ENCODE results near the gene RGS7. TPM values are rescaled to one million over a fixed set of nuclear protein-coding genes. Genes with fewer than 3 reads are reported as not detected.

The RGS7 gene
- polyA plus RNA-seq, 1 donor (not counting 4 experiments of a cell fraction or from before 2014, with no cell fraction given) = not detected

DNA sequence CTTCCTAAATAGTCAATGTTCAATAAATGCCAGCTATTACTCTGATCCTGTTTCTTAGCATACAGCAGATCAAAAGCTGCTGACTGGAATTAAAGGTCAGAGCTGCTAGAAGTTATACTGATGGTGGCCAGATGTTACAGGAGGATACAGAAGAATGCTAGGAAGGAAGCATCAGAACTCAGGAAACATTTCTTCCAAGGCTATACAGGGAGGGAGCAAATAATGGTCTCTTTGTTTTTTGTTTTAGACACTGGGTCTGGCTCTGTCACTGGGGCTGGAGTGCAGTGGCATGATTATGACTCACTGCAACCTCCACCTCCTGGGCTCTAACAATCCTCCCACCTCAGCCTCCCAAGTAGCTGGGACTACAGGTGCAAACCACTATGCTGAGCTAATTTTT, 175.5 kb downstream of the RGS7 start:
- TF ChIP-seq, protein P1, sequence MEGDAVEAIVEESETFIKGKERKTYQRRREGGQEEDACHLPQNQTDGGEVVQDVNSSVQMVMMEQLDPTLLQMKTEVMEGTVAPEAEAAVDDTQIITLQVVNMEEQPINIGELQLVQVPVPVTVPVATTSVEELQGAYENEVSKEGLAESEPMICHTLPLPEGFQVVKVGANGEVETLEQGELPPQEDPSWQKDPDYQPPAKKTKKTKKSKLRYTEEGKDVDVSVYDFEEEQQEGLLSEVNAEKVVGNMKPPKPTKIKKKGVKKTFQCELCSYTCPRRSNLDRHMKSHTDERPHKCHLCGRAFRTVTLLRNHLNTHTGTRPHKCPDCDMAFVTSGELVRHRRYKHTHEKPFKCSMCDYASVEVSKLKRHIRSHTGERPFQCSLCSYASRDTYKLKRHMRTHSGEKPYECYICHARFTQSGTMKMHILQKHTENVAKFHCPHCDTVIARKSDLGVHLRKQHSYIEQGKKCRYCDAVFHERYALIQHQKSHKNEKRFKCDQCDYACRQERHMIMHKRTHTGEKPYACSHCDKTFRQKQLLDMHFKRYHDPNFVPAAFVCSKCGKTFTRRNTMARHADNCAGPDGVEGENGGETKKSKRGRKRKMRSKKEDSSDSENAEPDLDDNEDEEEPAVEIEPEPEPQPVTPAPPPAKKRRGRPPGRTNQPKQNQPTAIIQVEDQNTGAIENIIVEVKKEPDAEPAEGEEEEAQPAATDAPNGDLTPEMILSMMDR (optimal IDR thresholded peaks at IDR 0.05 in 1 of 3, IDR thresholded peaks at IDR 0.05 in 1 of 3, conservative IDR thresholded peaks at IDR 0.05 in 1 of 3; ENCODE audit: extremely low read depth in 1 of 3, insufficient read depth in 2 of 3, low read length in 3 of 3) = no peak
- no peak for TF ChIP-seq EZH2 (IDR thresholded peaks at IDR 0.05; ENCODE audit: low read length)
- Histone ChIP-seq H3K27me3 (ENCODE audit: control insufficient read depth, extremely low read depth, insufficient read depth, low read length) (no peaks in the 10 kb centered on the region), H3K9ac (ENCODE audit: control insufficient read depth, extremely low read depth, insufficient read depth, low read length) (no peak overlapping the region), H3K27ac (ENCODE audit: control insufficient read depth, insufficient read depth, low read length) (no peak overlapping the region), H2AFZ (ENCODE audit: control insufficient read depth, low read length) (no peak overlapping the region), H3K79me2 (ENCODE audit: control insufficient read depth, insufficient read depth, low read length) (no peaks in the 10 kb centered on the region), H3K36me3 (ENCODE audit: control insufficient read depth in 2 of 2, extremely low read depth in 1 of 2, insufficient read depth in 2 of 2, low read length in 2 of 2) (no peaks in the 10 kb centered on the region), H3K4me3 (ENCODE audit: control insufficient read depth in 2 of 3, extremely low read depth in 1 of 3, insufficient read depth in 2 of 3, low read depth in 1 of 3, low read length in 3 of 3) (no peak overlapping the region), H3K9me3 (ENCODE audit: control insufficient read depth, low read depth, low read length) (peaks cover 4% of the 10 kb centered on the region), H3K9me1 (ENCODE audit: control insufficient read depth, extremely low read depth, insufficient read depth, low read length) (no peaks in the 10 kb centered on the region), H3K4me1 (ENCODE audit: control insufficient read depth, extremely low read depth, insufficient read depth, low read length) (no peaks in the 10 kb centered on the region), H3K4me2 (ENCODE audit: control insufficient read depth, extremely low read depth, insufficient read depth, low read depth, low read length) (no peak overlapping the region), H4K20me1 (ENCODE audit: control insufficient read depth, extremely low read depth, insufficient read depth, low read length) (no peaks in the 10 kb centered on the region)
- DNase-seq (ENCODE audit: low read depth, low spot score) (no peak), FAIRE-seq (no peak)
- dilution Hi-C loops (cut with MboI; ENCODE audit: extremely low pct_ligation_motif_present, low sequenced_read_pairs) = no loop called here

DNA sequence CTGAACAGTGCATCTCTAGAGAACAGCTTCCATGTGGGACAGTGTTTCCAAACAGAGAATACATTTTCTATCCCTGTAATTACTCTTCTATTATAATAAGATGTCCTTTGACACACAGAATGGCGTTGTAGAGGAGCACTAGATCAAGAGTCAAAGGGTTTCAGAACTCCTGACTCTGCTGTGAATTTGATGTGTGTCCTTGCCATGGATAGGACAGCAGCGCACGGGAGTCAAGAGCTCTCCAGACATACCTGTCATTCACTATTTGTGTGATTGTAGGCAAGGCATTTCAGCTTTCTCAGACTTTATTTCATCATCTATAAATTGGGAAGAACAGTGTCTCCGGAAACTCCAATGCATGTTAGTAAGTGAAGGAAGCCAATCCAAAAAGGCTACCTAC, 176.4 kb downstream of the RGS7 start:
- Histone ChIP-seq H3K9ac (ENCODE audit: control insufficient read depth, extremely low read depth, insufficient read depth, low read length) (no peak overlapping the region), H3K4me3 (ENCODE audit: control insufficient read depth in 2 of 3, extremely low read depth in 1 of 3, insufficient read depth in 2 of 3, low read depth in 1 of 3, low read length in 3 of 3) (no peak overlapping the region), H3K9me1 (ENCODE audit: control insufficient read depth, extremely low read depth, insufficient read depth, low read length) (no peaks in the 10 kb centered on the region), H3K79me2 (ENCODE audit: control insufficient read depth, insufficient read depth, low read length) (no peaks in the 10 kb centered on the region), H4K20me1 (ENCODE audit: control insufficient read depth, extremely low read depth, insufficient read depth, low read length) (no peaks in the 10 kb centered on the region), H3K27me3 (ENCODE audit: control insufficient read depth, extremely low read depth, insufficient read depth, low read length) (no peaks in the 10 kb centered on the region), H3K4me1 (ENCODE audit: control insufficient read depth, extremely low read depth, insufficient read depth, low read length) (no peaks in the 10 kb centered on the region), H3K4me2 (ENCODE audit: control insufficient read depth, extremely low read depth, insufficient read depth, low read depth, low read length) (no peak overlapping the region), H2AFZ (ENCODE audit: control insufficient read depth, low read length) (no peak overlapping the region), H3K36me3 (ENCODE audit: control insufficient read depth in 2 of 2, extremely low read depth in 1 of 2, insufficient read depth in 2 of 2, low read length in 2 of 2) (no peaks in the 10 kb centered on the region), H3K27ac (ENCODE audit: control insufficient read depth, insufficient read depth, low read length) (no peak overlapping the region), H3K9me3 (ENCODE audit: control insufficient read depth, low read depth, low read length) (peaks cover 4% of the 10 kb centered on the region)
- FAIRE-seq (no peak), DNase-seq (ENCODE audit: low read depth, low spot score) (no peak)
- dilution Hi-C loops (cut with MboI; ENCODE audit: extremely low pct_ligation_motif_present, low sequenced_read_pairs) = no loop called here
- TF ChIP-seq, protein P1 (optimal IDR thresholded peaks at IDR 0.05 in 1 of 3, IDR thresholded peaks at IDR 0.05 in 1 of 3, conservative IDR thresholded peaks at IDR 0.05 in 1 of 3; ENCODE audit: extremely low read depth in 1 of 3, insufficient read depth in 2 of 3, low read length in 3 of 3) = no peak
- no peak for TF ChIP-seq EZH2 (IDR thresholded peaks at IDR 0.05; ENCODE audit: low read length)

Data from keratinocyte (primary cell).